NCI-H2227 (cell line): ENCODE measurements around the gene KRTAP10-9.
"Not testable (repeated sequence)": the region's sequence is repeated elsewhere in the genome, so short reads cannot be mapped to it uniquely, and the experiment has no call there.

Experiments used
- DNase-seq: peaks from one replicate; lab custom pipeline; 2025; ENCODE audit not compliant: unreplicated experiment; lab: John Stamatoyannopoulos, UW

Gene KRTAP10-9

DNA sequence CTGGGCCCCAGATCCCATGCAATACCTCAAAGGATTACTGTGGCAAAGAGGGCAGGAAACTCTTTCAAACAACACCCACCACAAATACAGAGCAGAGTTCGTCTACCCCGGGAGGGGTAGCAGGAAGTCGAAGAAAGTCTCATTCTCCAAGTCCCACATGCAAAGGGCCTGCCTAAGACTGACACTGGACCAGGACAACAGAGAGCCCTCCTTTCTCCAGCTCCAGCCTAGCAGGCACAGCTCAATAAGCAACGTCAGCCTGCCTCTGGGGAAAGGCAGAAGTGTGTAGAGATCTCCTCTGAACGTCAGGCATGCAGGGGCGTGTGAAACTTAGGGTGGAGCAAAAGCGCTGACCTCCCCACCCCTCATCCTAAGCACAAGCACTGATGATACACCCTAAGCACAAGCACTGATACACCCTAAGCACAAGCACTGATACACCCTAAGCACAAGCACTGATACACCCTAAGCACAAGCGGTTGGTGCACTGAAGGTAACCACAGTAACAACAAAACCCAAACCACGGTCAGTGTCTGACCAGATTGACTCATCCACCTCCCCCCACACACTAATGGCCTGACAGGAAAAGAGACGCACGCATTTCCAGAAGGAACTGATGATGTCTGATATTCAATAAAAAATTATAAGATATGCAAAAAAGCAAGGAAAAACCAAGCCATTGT, 32.2 kb downstream of the KRTAP10-9 start:
- DNase-seq = no peak

DNA sequence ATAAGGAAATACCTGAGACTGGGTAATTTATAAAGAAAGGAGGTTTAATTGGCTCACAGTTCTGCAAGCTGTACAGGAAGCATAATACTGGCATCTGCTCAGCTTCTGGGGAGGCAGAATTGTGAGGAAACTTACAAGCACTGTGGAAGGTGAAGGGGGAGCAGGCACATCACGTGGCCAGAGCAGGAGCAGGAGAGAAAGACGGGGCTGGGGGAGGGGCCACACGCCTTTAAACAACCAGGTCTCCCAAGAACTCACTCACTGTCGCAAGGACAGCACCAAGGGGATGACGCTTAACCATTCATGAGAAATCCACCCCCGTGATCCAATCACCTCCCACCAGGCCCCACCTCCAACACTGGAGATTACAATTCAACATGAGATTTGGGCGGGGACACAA, 34.7 kb downstream of the KRTAP10-9 start:
- not testable (repeated sequence) for DNase-seq

- DNase-seq = no peak
Measured at GRCh38 chr21:44664691-44665090, 37.8 kb downstream of the KRTAP10-9 start.

- DNase-seq = no peak
Measured at GRCh38 chr21:44666401-44667320, 39.8 kb downstream of the KRTAP10-9 start, which contains the start of gene KRTAP12-2. Gene KRTAP12-2 (minus strand): TSS chr21:44666927. CDS start chr21:44666886, 41 bp downstream.

GRCh38 chr21:44667612-44668011, 40.7 kb downstream of the KRTAP10-9 start:
- DNase-seq = no peak

DNA sequence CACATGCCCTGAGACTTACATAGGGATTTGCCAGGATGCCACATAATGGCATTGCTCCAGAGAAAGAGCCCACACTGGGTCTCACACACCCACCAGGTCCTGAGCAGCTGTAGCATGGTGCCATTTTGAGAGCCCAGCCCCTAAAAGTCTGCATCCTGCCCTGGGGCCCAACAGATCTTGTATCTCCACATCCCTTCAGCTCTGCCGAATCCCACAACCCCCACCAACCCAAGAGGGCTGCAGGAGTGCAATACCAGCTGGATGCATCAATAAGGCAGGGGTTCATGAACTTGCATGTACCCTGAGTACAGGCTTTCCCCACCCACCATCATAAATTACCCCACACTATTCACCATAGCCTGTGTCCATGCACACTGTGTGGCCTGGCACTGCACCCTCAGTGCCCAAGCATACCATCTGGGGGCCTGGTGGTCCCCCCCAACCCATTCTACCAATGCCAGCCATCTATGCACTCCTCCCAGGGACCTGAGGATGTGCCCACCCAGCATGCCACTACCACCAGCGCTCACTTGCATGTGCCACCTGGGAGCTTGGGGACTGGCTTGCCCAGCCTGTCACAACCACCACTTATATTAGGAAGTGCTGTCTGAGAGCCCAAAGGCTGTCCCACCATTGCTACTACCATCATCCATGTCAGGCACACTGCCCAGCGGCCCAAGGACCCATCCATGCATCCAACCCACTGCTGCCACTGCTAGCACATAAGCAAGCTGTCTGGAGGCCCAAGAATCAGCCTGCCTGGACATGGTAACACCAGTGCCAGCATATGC, 43.9 kb downstream of the KRTAP10-9 start:
- no peak for DNase-seq

- DNase-seq = no peak
Measured at GRCh38 chr21:44671911-44672310, 45.0 kb downstream of the KRTAP10-9 start.

GRCh38 chr21:44677881-44678280, 51.0 kb downstream of the KRTAP10-9 start:
- no peak for DNase-seq
